ENCODE results near the gene PNPO.

GRCh38 chr17:47987240-47987835, 46.0 kb downstream of the PNPO start:
- no peak for TF ChIP-seq CTCF (IDR thresholded peaks at IDR 0.05)
- TF ChIP-seq POLR2A (IDR thresholded peaks at IDR 0.05), result no peak

Measured in body of pancreas (tissue), 4 donors.